ENCODE data around the gene DNAH14.
"Not testable (repeated sequence)": the region's sequence is repeated elsewhere in the genome, so short reads cannot be mapped to it uniquely, and the experiment has no call there.

- not testable (repeated sequence) for TF ChIP-seq CTCF (IDR thresholded peaks at IDR 0.05; ENCODE audit: extremely low read depth in 1 of 2, insufficient read depth in 1 of 2, low read depth in 1 of 2, low read length in 2 of 2); POLR2A (IDR thresholded peaks at IDR 0.05; ENCODE audit: low read depth, low read length); EZH2 (IDR thresholded peaks at IDR 0.05; ENCODE audit: borderline replicate concordance, low read depth, low read length, severe bottlenecking); MYC (IDR thresholded peaks at IDR 0.05; ENCODE audit: low read depth, low read length); MAX (IDR thresholded peaks at IDR 0.05; ENCODE audit: insufficient read depth, insufficient read length)
Measured at GRCh38 chr1:224946349-224946691, 16.8 kb downstream of the DNAH14 start.

Data from endothelial cell of umbilical vein (primary cell).